Fibroblast of villous mesenchyme (primary cell): ENCODE measurements around the gene INSRR. TPM values are rescaled to one million over a fixed set of nuclear protein-coding genes. Genes with fewer than 3 reads are reported as not detected.

Source experiments
- DNase-seq: peaks from one replicate; pipeline ENCODE4 v3.0.0-alpha.2; 2010; ENCODE audit warnings: low read depth
- H3K4me3 ChIP-seq: 2 replicates; pipeline ENCODE4 v1.5.1; 2011; ENCODE audit warnings: low read depth, mild to moderate bottlenecking, low read length
- CTCF ChIP-seq: IDR thresholded peaks from 2 replicates; pipeline ENCODE4 v1.5.1; 2012; ENCODE audit warnings: low read depth, mild to moderate bottlenecking, low read length; ENCODE audit not compliant: insufficient read depth
- total RNA-seq: library from RNA; depleted of rRNA; stranded (reverse); fragments of >200 nt; gene quantifications from 2 replicates; pipeline ENCODE4 v1.2.3, GENCODE V29; 2012

The INSRR gene
- total RNA-seq, 1 donor, result not detected

GRCh38 chr1:156836892-156837291 lies 22.0 kb downstream of the INSRR start:
- no peak overlapping the region for H3K4me3 ChIP-seq
- no peak for DNase-seq
- TF ChIP-seq CTCF, result no peak

- no peak for DNase-seq
- no peak for TF ChIP-seq CTCF
- H3K4me3 ChIP-seq, result no peak overlapping the region
Observed at GRCh38 chr1:156836041-156836654, 22.8 kb downstream of the INSRR start.

- H3K4me3 ChIP-seq, result no peak overlapping the region
- no peak for TF ChIP-seq CTCF
- DNase-seq, result no peak
Observed at GRCh38 chr1:156834322-156834721, 24.6 kb downstream of the INSRR start.

- TF ChIP-seq CTCF, result no peak
- DNase-seq, result no peak
- no peak overlapping the region for H3K4me3 ChIP-seq
Observed at GRCh38 chr1:156833603-156834002, 25.3 kb downstream of the INSRR start.

- DNase-seq, result no peak
- no peak overlapping the region for H3K4me3 ChIP-seq
- TF ChIP-seq CTCF, result no peak
Observed at GRCh38 chr1:156832434-156832833, 26.5 kb downstream of the INSRR start.

- no peak overlapping the region for H3K4me3 ChIP-seq
- TF ChIP-seq CTCF, result no peak
- DNase-seq, result no peak
Observed at GRCh38 chr1:156828400-156829124, 30.4 kb downstream of the INSRR start.
